ENCODE data around the gene CCDC183. TPM values are rescaled to one million over a fixed set of nuclear protein-coding genes. Genes with fewer than 3 reads are reported as not detected.
A peak's percentile ranks its signal among the peaks of the same experiment; 100 is the strongest.
"Not testable (repeated sequence)": the region's sequence is repeated elsewhere in the genome, so short reads cannot be mapped to it uniquely, and the experiment has no call there.

CCDC183 gene
- total RNA-seq, 5 donors from 2014 or later (not counting 1 experiment from before 2014, with no cell fraction given): 1.9 to 2.9 (median 2.3) TPM

GRCh38 chr9:136759436-136760325, 36.5 kb upstream of the CCDC183 start:
- Histone ChIP-seq H3K36me3 (ENCODE audit: control insufficient read depth in 2 of 2, extremely low read depth in 1 of 2, insufficient read depth in 1 of 2, low read length in 1 of 2) (no peaks in the 10 kb centered on the region), H3K27me3 (replicated peaks in 1 of 2; ENCODE audit: control insufficient read depth in 2 of 2, extremely low read depth in 1 of 2, insufficient read depth in 2 of 2, low read length in 1 of 2) (peaks cover 0 to 80% of the 10 kb centered on the region in 2 experiments), H3K9me3 (no peaks in the 10 kb centered on the region), H3K27ac (ENCODE audit: low read length) (no peak overlapping the region), H3K4me1 (ENCODE audit: control insufficient read depth in 1 of 2, extremely low read depth in 1 of 2, insufficient read depth in 2 of 2, low read length in 2 of 2) (peaks cover 0 to 4% of the 10 kb centered on the region in 2 experiments), H3K4me3 (ENCODE audit: control insufficient read depth in 1 of 2, extremely low read depth in 1 of 2, low read length in 1 of 2) (no peak overlapping the region)
- Mint-ChIP-seq H3K27me3 (peaks cover 0 to 13% of the 10 kb centered on the region in 2 donors), H3K36me3 (no peaks in the 10 kb centered on the region), H3K9me3 (no peaks in the 10 kb centered on the region), H3K27ac (no peak overlapping the region), H3K4me3 (no peak overlapping the region), H3K4me1 (peaks cover 0 to 4% (median 0%) of the 10 kb centered on the region in 3 donors)
- ChIA-PET CTCF (interaction anchor here in 1 of 2 donors (0.6 kb wide), 1 partner anchor 9 kb away, joined by 3 read pairs; no protein-coding TSS in a partner anchor), POLR2A (no interaction called here)
- DNase-seq: peak in 1 of 35 experiments; percentile 1
- no peak for ATAC-seq (replicated peaks in 1 of 4)
- WGBS (ENCODE audit: insufficient coverage): 84% methylated on average over 21 of the region's 27 CpGs

GRCh38 chr9:136760424-136760823, 35.7 kb upstream of the CCDC183 start:
- Histone ChIP-seq H3K4me1 (ENCODE audit: control insufficient read depth in 1 of 2, extremely low read depth in 1 of 2, insufficient read depth in 2 of 2, low read length in 2 of 2) (peaks cover 0 to 4% of the 10 kb centered on the region in 2 experiments), H3K27me3 (replicated peaks in 1 of 2; ENCODE audit: control insufficient read depth in 2 of 2, extremely low read depth in 1 of 2, insufficient read depth in 2 of 2, low read length in 1 of 2) (peaks cover 0 to 74% of the 10 kb centered on the region in 2 experiments), H3K9me3 (no peaks in the 10 kb centered on the region), H3K4me3 (ENCODE audit: control insufficient read depth in 1 of 2, extremely low read depth in 1 of 2, low read length in 1 of 2) (no peak overlapping the region), H3K36me3 (ENCODE audit: control insufficient read depth in 2 of 2, extremely low read depth in 1 of 2, insufficient read depth in 1 of 2, low read length in 1 of 2) (no peaks in the 10 kb centered on the region), H3K27ac (ENCODE audit: low read length) (no peak overlapping the region)
- CTCF ChIA-PET: no interaction called here
- H3K4me1 Mint-ChIP-seq: peaks cover 0 to 4% (median 0%) of the 10 kb centered on the region in 3 donors
- H3K4me3 Mint-ChIP-seq: no peak overlapping the region
- ATAC-seq (replicated peaks in 1 of 4): no peak
- 76% methylated on average over 14 of the region's 25 CpGs for WGBS (ENCODE audit: insufficient coverage)
- no peaks in the 10 kb centered on the region for H3K36me3 Mint-ChIP-seq
- H3K9me3 Mint-ChIP-seq: no peaks in the 10 kb centered on the region
- H3K27me3 Mint-ChIP-seq: peaks cover 0 to 13% of the 10 kb centered on the region in 2 donors
- no peak overlapping the region for H3K27ac Mint-ChIP-seq
- POLR2A ChIA-PET: no interaction called here
- peak in 1 of 35 experiments; percentile 0 for DNase-seq

GRCh38 chr9:136760834-136761544, 35.1 kb upstream of the CCDC183 start:
- H3K27me3 Mint-ChIP-seq: peaks cover 0 to 15% of the 10 kb centered on the region in 2 donors
- H3K4me1 ChIP-seq (ENCODE audit: control insufficient read depth in 1 of 2, extremely low read depth in 1 of 2, insufficient read depth in 2 of 2, low read length in 2 of 2); POLR2A ChIA-PET; ATAC-seq (replicated peaks in 1 of 4); H3K27ac ChIP-seq (ENCODE audit: low read length); H3K4me3 ChIP-seq (ENCODE audit: control insufficient read depth in 1 of 2, extremely low read depth in 1 of 2, low read length in 1 of 2); H3K36me3 Mint-ChIP-seq; CTCF ChIA-PET; H3K9me3 ChIP-seq; H3K4me3 Mint-ChIP-seq; H3K27ac Mint-ChIP-seq; H3K9me3 Mint-ChIP-seq; H3K36me3 ChIP-seq (ENCODE audit: control insufficient read depth in 2 of 2, extremely low read depth in 1 of 2, insufficient read depth in 1 of 2, low read length in 1 of 2); H3K4me1 Mint-ChIP-seq: not testable (repeated sequence)
- H3K27me3 ChIP-seq (replicated peaks in 1 of 2; ENCODE audit: control insufficient read depth in 2 of 2, extremely low read depth in 1 of 2, insufficient read depth in 2 of 2, low read length in 1 of 2): peaks cover 0 to 71% of the 10 kb centered on the region in 2 experiments
- 59% methylated on average over 14 of the region's 22 CpGs for WGBS (ENCODE audit: insufficient coverage)
- DNase-seq: peak in 3 of 35 experiments; percentile 10 to 28 (median 25)

- no peak overlapping the region for H3K4me3 Mint-ChIP-seq
- ATAC-seq (replicated peaks in 1 of 4) (no peak), DNase-seq (peak in 1 of 35 experiments; percentile 0)
- no peaks in the 10 kb centered on the region for H3K9me3 Mint-ChIP-seq
- Histone ChIP-seq H3K27ac (ENCODE audit: low read length) (no peak overlapping the region), H3K36me3 (ENCODE audit: control insufficient read depth in 2 of 2, extremely low read depth in 1 of 2, insufficient read depth in 1 of 2, low read length in 1 of 2) (no peaks in the 10 kb centered on the region), H3K4me1 (ENCODE audit: control insufficient read depth in 1 of 2, extremely low read depth in 1 of 2, insufficient read depth in 2 of 2, low read length in 2 of 2) (peaks cover 0 to 9% of the 10 kb centered on the region in 2 experiments), H3K9me3 (no peaks in the 10 kb centered on the region), H3K27me3 (replicated peaks in 1 of 2; ENCODE audit: control insufficient read depth in 2 of 2, extremely low read depth in 1 of 2, insufficient read depth in 2 of 2, low read length in 1 of 2) (peaks cover 0 to 66% of the 10 kb centered on the region in 2 experiments), H3K4me3 (ENCODE audit: control insufficient read depth in 1 of 2, extremely low read depth in 1 of 2, low read length in 1 of 2) (no peak overlapping the region)
- H3K36me3 Mint-ChIP-seq: no peaks in the 10 kb centered on the region
- peaks cover under 1 to 15% of the 10 kb centered on the region in 2 donors for H3K27me3 Mint-ChIP-seq
- 76% methylated on average over 9 of the region's 13 CpGs for WGBS (ENCODE audit: insufficient coverage)
- CTCF ChIA-PET: interaction anchor here in 1 of 2 donors (0.7 kb wide), 1 partner anchor 32 kb away, joined by 4 read pairs; no protein-coding TSS in a partner anchor
- H3K27ac Mint-ChIP-seq: no peak overlapping the region
- POLR2A ChIA-PET: no interaction called here
- H3K4me1 Mint-ChIP-seq: peaks cover 0 to 8% (median under 1%) of the 10 kb centered on the region in 3 donors
Measured at GRCh38 chr9:136761545-136761981, 34.6 kb upstream of the CCDC183 start.

- DNase-seq: no peak
- no peaks in the 10 kb centered on the region for H3K9me3 Mint-ChIP-seq
- H3K4me1 Mint-ChIP-seq: peaks cover 5 to 14% (median 7%) of the 10 kb centered on the region in 3 donors
- ATAC-seq (replicated peaks in 1 of 4): no peak
- H3K4me3 ChIP-seq (ENCODE audit: control insufficient read depth in 1 of 2, extremely low read depth in 1 of 2, low read length in 1 of 2): no peak overlapping the region
- no peaks in the 10 kb centered on the region for H3K9me3 ChIP-seq
- peaks cover 7 to 21% of the 10 kb centered on the region in 2 donors for H3K27me3 Mint-ChIP-seq
- H3K4me1 ChIP-seq (ENCODE audit: control insufficient read depth in 1 of 2, extremely low read depth in 1 of 2, insufficient read depth in 2 of 2, low read length in 2 of 2): peaks cover 0 to 12% of the 10 kb centered on the region in 2 experiments
- CTCF ChIA-PET: no interaction called here
- no peaks in the 10 kb centered on the region for H3K36me3 Mint-ChIP-seq
- H3K27ac ChIP-seq (ENCODE audit: low read length): no peak overlapping the region
- 76% methylated on average over 4 of the region's 17 CpGs for WGBS (ENCODE audit: insufficient coverage)
- no peak overlapping the region for H3K4me3 Mint-ChIP-seq
- POLR2A ChIA-PET: no interaction called here
- no peak overlapping the region for H3K27ac Mint-ChIP-seq
- H3K36me3 ChIP-seq (ENCODE audit: control insufficient read depth in 2 of 2, extremely low read depth in 1 of 2, insufficient read depth in 1 of 2, low read length in 1 of 2): no peaks in the 10 kb centered on the region
- peaks cover 0 to 61% of the 10 kb centered on the region in 2 experiments for H3K27me3 ChIP-seq (replicated peaks in 1 of 2; ENCODE audit: control insufficient read depth in 2 of 2, extremely low read depth in 1 of 2, insufficient read depth in 2 of 2, low read length in 1 of 2)
Measured at GRCh38 chr9:136762221-136762691, 33.9 kb upstream of the CCDC183 start.

Data from T-cell (primary cell).